GM18526 (cell line): ENCODE measurements around the gene PEPD.

Experiments
- POLR2A ChIP-seq: IDR thresholded peaks from 3 replicates; pipeline ENCODE4 v1.6.1; 2011; ENCODE audit not compliant: insufficient read length; ENCODE audit errors: extremely low read depth

The PEPD gene

DNA sequence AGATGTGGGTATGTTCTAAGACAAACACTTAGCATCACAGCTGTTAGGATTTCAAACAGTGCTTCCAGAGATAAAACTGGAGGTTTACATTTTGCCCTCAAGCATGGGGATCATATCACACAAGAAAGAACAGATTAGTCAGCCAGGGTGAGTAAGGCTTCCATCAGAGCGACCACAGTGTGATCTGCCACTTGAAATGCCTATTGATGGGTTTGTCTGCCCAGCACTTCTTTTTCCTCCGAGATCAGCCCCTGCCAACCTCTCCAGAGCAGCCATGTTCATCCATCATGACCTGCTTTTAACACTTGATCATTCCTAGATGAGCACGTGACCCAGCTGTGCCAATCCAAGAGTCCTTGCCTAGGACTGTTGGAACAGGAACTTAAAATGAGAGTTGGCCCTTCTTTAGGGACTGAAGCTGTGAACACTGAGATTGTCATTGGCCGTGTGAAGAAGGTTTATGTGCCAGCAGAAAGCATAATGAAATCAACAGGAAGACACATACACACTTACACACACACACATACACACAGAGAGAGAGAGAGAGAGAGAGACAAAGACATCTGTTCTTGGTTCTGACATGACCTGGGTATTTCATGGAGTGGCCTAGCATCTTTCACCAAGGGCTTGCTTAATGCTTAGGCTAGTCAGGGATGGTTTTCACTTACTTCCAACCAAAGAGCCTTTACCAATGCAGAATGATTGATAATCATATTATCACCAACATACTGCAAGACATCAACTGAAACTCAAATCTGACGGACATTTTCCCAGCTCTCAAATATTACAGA lies 153.3 kb downstream of the PEPD start:
- no peak for TF ChIP-seq POLR2A

DNA sequence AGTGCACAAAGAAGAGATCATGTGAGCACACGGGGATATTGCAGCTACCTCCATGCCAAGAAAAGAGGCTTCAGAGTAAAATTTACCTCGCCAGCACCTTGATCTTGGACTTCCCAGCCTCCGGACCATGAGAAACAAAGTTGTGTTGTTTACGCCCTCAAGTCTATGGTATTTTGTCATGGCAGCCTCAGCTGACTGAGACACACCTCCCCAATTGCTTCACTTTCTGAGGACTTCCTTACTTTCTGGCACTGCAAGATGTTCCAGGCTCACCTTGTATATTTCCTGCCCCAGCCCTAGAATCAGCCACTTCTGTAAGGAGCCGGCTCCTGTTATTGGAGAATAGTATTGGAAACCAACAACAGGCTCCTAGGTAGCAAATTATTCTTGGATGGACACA lies 154.7 kb downstream of the PEPD start:
- TF ChIP-seq POLR2A = no peak

DNA sequence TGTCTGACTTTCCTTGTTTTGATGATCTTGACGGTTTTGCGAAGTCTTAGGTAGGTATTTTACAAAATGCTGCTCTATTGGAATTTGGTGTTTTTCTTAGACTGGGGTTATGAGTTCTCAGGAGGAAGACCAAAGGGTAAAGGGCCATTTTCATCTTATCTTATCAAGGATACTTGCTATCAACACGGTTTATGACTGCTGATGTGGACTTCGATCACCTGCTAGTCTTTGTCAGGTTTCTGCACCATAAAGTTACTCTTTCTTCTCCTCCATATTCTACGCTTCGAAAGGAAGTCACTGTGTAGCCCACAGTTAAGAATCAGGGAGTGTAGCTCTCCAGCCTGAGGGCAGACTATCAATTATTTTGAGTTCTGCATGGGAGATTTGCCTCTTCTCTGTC lies 155.5 kb downstream of the PEPD start:
- TF ChIP-seq POLR2A = no peak

DNA sequence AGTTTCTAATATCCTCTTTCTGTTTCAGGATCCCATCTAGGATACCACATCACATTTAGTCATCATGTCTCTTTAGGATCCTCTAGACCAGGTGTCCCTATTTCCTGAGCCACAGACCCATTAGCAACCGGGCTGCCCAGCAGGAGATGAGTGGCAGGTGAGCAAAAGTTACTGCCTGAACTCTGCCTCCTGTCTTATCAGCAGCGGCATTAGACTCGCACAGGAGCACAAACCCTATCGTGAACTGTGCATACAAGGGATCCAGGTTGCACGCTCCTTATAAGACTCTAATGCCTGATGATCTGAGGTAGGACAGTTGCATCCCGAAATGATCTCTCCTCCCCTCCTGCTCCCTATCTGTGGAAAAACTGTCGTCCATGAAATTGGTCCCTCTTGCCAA lies 155.9 kb downstream of the PEPD start:
- TF ChIP-seq POLR2A = no peak

- TF ChIP-seq POLR2A = no peak
These were observed 158.1 kb downstream of the PEPD start for GRCh38 chr19:33363476-33363875.

DNA sequence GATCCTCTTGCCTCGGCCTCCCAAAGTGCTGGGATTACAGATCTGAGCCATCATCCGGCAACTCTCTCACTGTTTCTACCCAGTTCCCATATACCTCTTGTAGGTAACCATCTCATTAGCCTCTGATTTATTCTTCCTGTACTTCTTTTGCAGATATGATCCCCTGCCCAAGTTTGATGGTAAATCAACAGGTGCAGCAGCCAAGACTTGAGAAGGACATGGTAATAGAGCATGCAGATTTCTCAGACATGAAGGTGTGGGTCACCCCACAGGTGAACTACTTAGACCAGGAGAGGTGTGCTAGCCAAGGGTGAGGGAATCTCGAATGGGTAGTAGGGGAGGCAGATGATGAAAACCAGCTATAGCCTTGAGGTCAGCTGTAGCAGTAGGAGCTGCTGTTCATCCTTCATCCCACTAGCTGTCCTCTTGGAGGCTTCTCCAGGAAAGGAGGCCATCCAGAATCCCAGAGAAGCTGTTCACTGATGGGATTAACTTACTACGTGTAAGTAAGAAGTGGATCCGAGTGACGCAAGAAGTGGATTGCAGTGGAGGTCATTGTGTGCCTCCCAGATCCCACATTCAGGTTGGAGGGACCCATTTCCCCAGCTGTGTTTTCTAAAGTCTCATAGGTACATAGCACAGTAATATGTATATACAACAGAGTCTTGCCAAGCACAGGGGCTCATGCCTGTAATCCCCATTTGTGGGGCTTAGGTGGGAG lies 158.9 kb downstream of the PEPD start:
- no peak for TF ChIP-seq POLR2A

- TF ChIP-seq POLR2A = no peak
These were observed 162.0 kb downstream of the PEPD start for GRCh38 chr19:33359581-33359980.

DNA sequence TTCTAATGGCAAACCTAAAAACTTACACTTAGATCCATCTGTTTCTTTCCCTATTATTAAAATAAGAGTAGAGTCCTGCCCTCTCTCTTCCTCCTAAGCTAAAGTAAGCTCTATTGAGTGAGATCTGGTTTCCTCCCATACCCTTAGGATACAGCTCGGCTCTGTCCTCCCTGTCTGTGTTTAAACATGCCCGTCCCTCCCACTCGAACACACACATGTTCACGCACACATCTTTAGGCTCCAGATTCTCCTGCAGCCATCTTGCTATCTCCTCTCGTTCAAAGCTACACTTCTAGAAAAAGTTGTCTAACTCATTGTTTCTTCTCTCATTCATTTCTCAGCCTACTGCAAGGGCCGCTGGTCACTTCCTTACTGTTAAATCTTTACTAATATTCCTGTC lies 163.2 kb downstream of the PEPD start:
- TF ChIP-seq POLR2A = no peak

GRCh38 chr19:33357556-33357955 lies 164.0 kb downstream of the PEPD start:
- no peak for TF ChIP-seq POLR2A

- no peak for TF ChIP-seq POLR2A
These were observed 166.1 kb downstream of the PEPD start for GRCh38 chr19:33355535-33355934.

DNA sequence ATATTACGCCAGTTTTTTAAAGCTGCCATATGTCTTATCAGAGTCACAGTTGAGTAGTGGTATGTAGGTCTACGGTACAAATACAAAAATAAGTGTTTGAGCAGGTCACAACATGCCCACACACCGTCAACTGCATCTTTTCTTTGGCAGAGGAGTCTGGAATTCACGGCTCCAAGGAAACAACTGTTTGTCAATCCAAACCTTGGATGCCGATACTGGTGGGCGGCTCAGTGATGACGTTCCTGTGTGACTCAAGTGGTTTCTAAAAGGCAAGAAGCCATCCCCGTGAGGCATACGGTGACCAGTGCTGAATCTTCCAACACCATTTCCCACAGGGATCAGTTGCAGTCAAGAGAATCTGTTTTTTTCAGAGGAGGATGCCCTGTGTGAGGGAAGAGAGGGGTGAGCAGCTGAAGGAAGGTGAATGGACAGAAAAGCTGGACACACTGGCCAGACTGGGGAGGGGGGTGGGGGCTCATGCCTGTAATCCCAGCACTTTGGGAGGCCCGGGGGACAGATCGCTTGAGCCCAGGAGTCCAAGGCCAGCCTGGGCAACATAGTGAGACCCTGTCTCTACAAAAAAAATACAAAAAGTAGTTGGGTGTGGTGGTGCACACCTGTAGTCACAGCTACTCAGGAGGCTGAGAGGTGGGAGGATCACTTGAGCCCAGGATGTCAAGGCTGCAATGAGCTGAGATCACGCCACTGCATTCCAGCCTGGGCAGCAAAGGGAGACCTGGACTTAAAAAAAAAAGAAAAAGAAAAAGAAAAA lies 170.9 kb downstream of the PEPD start:
- TF ChIP-seq POLR2A = no peak

GRCh38 chr19:33349319-33350289 lies 172.0 kb downstream of the PEPD start:
- no peak for TF ChIP-seq POLR2A

- no peak for TF ChIP-seq POLR2A
These were observed 173.1 kb downstream of the PEPD start for GRCh38 chr19:33348301-33349010.

GRCh38 chr19:33347300-33347699 lies 174.3 kb downstream of the PEPD start:
- no peak for TF ChIP-seq POLR2A
